Activated T-cell treated with anti-CD3 and anti-CD28 coated beads, Interleukin-2, amount 50 U/mL, for 48 hours (primary cell): ENCODE measurements around the gene CAMK1.

Source experiments
- DNase-seq, 2 experiments: peaks; one replicate each; pipeline ENCODE4 v3.0.0-alpha.2; 2020

The CAMK1 gene

GRCh38 chr3:9769426-9770275 lies at the start of gene CAMK1:
TSS of gene CAMK1 (minus strand) at chr3:9769947. CDS start at chr3:9767749, 2,198 bp downstream.
- peak; percentile 76 to 84 for DNase-seq

DNA sequence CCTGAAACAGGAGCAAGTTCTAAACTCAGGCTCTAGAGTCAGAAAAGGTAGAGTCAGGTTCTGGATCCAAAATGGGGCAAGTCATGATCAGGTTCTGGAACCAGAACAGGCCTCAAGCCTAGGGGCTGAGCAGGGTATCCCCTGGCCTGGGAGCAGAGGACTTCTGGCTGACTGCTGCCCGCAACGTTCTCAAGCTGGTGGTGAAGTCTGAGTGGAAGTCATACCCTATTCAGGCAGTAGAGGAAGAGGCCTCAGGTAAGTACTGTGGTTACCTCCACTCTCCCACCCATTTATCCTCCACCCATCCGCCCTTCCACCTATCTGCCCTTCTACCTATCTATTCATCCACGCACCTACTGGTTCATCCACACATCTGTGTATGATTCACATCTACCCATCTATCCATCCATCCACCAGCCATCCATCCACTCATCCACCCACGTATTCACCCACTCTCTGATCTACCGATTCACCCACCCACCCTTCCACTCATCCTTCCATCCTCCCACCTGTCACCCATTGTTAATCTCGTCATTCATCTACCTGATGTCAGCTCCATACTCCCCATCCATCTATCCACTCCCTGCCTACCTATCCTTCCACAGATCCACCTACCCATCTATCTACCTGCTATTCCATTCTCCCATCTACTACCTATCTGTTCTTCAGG lies 49.1 kb upstream of the CAMK1 start:
- no peak for DNase-seq

GRCh38 chr3:9817436-9817835 lies 47.7 kb upstream of the CAMK1 start:
- no peak for DNase-seq

GRCh38 chr3:9815986-9816385 lies 46.2 kb upstream of the CAMK1 start:
- no peak for DNase-seq

- DNase-seq, result no peak
Observed at GRCh38 chr3:9812870-9813483, 43.2 kb upstream of the CAMK1 start.

DNA sequence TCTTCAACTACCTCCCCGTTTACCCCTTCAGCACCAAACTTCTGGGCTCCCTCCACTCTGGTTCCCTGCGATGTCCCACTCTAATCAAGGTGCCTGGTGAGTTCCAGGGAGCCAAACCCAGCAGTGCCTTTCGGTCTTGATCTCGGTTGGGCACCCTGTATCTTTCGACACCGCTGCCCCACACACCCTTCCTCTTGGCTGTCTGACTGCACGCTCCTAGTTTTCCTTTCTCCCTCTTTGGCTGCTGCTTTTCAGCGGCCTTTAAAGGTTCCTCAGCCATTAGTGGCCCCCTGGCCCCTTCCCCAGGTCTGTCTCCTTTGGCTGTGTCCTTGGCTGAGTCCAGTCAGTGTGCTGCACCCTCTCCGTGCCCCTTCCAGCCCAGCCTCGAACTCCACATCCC lies 41.1 kb upstream of the CAMK1 start:
- DNase-seq, result no peak

DNA sequence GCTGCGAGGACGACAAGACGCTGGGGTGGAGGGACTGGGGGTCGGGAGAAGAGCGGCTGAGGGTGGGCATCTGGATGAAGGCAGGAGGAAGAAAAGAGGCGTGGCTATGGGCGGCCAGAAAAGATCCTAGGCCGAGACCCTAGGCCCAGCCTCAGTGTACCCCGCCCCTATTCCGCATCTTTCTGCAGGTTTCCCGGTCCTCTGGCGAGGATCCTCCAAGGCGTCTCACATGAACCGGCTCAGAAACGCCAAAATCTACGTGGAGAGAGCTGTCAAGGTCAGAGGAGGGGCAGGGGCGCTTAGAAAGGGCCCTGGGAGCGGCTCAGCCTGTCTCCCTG lies 40.7 kb upstream of the CAMK1 start:
- DNase-seq, result no peak

DNA sequence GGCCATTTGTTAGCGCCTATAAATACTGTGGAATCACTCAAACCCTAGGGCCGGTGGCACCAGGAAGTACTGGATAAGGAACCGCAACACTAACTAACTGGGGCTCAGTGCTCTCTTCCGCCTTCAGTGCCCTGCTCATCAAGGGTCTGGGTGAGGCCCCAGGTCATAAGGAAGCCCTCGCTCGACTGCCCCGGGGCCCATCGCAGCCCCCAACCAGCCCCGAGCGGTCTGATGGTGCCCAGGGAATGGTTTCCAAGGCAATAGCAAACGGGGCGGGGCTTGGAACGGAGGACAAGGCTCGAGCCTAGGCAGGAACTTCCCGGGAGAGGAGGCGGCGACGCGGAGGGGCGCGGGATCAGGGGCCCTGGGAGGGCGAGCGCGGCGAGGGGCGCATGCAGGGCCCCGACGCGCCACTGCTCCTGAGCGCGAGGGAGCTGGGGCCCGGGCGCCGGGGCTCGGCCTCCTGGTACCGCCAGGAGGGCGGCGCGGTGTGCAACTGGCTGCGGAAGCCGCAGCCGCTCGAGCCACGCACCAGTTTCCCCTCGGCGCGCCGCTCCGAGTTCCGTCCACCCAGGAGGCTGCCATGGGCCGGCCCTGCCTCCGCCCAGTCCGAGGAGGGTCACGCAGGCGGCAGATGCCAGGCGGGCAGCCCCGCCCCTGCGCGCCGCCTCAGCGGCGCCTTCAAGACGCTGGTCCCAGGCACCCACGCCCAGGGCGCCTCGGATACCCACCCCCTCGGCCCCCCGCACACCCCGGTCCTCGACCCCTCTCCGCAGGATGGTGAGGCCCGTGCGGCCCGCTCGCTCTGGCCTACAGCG lies 40.1 kb upstream of the CAMK1 start, which contains the start of gene TTLL3:
Gene TTLL3, plus strand, starts transcription at position 648 of the 818 bp plus-strand sequence. CDS start 400 bp downstream, outside the sequence.
- peak; percentile 58 to 66 for DNase-seq

GRCh38 chr3:9809239-9809614 lies 39.5 kb upstream of the CAMK1 start:
- peak; percentile 43 to 48 for DNase-seq

GRCh38 chr3:9808345-9809037 lies 38.7 kb upstream of the CAMK1 start:
- peak; percentile 67 to 69 for DNase-seq

DNA sequence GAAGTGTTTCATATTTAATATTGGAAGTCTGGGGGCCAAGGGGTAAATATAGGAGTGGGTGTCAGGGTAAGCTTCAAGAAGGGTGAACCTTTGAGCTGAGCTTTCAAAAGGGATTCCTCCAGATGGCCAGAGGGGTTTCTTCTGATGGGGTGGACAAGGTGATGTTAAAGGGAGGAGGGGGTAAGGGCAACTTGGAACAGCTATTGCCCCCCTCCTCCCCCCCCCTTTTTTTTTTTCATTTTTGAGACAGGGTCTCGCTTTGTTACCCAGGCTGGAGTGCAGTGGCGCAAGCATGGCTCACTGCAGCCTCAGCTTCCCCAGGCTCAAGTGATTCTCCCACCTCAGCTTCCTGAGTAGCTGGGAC lies 38.2 kb upstream of the CAMK1 start:
- DNase-seq, result no peak

DNA sequence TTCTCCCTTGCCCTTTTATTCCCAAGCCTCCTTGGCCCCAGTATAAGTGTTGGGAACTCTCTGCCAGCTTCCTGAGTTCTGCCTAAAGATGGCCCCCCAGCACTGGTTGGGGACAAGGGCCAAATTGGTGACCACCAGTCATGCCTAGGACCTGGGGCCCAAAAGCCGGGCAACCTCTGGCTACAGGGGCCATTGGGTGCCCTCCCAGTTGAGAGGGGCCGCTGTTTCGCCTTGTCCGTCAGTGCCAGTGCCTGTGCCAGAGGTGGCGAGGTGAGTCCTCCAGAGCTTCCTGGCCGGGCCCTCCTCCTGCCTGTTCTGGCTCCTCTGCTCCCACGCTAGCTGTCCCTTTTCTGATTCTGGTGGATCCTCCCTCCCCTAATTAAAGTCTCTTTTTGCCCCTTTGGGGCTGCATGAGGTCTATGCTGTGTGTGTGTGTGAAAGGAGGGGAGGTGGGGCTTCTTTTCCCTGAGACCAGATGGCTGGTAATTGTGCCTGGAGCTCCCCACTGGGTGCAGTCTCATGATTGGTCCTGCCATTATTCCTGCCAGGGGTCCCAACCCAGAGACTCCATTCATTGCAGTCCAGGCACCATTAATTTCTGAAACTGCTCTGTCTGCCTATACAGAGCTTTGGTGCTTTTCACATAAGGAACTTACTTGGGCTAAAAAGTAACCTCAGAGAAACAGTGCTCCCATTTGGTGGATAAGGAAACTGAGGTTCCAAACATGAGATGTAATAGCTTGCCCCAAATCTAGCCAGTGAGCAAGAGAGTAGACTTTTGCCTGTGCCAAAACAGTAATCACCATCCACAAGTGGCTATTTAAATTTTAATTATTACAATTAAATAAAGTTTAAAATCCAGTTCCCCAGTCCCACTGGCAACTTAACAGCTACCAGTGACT lies 37.2 kb upstream of the CAMK1 start:
- no peak for DNase-seq

GRCh38 chr3:9806137-9806536 lies 36.4 kb upstream of the CAMK1 start:
- DNase-seq, result no peak

DNA sequence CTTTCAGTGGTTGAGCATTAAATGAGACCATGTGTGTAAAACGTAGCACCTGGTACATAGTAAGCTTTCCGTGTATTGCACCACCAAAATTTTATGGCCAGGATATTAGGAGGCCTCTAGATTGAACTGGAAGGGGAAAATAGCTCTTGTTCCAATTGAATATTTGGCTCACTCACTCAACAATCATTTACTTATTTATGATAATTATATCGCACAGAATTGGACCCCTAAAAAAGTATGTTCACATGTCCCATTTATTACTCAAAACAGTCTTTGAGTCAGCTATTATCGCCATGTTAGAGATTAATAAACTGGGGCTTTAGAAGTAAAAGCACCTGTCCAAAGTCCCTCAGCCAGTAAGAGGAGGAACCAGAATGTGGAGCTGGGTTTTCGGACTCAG lies 35.2 kb upstream of the CAMK1 start:
- no peak for DNase-seq

DNA sequence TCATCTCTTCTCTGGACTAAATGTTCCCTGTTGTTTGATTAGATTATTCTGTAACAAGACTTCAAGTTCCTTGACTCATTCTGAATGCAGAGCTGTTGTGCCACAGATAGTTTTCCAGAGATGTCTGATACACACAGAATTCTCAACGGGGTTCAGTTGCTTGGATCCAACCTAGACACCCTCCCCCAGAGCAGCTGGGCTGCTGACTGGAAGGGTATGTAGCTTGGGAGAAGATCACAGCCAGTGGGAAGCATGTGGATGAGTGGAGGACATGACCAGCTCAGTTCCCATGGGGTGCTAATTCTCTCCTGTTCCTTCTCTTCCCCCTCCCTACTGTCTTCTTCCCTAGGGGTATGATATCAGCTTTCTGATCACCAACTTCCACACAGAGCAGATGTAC lies 33.7 kb upstream of the CAMK1 start:
- no peak for DNase-seq

DNA sequence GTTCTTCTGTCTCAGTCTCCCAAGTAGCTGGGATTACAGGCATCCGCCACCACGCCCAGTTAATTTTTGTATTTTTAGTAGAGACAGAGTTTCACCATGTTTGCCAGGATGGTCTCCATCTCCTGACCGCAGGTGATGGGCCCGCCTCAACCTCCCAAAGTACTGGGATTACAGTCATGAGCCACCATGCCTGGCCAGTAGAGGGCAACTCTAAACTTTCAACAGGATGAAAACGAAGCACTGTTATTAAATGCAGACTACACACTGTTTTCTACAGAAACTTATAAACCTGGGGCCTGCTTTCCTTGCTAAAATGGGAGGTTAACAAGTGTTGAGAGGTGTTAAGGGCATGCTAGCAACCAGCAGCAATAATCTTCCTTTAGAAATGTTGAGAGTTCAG lies 30.8 kb upstream of the CAMK1 start:
- no peak for DNase-seq

DNA sequence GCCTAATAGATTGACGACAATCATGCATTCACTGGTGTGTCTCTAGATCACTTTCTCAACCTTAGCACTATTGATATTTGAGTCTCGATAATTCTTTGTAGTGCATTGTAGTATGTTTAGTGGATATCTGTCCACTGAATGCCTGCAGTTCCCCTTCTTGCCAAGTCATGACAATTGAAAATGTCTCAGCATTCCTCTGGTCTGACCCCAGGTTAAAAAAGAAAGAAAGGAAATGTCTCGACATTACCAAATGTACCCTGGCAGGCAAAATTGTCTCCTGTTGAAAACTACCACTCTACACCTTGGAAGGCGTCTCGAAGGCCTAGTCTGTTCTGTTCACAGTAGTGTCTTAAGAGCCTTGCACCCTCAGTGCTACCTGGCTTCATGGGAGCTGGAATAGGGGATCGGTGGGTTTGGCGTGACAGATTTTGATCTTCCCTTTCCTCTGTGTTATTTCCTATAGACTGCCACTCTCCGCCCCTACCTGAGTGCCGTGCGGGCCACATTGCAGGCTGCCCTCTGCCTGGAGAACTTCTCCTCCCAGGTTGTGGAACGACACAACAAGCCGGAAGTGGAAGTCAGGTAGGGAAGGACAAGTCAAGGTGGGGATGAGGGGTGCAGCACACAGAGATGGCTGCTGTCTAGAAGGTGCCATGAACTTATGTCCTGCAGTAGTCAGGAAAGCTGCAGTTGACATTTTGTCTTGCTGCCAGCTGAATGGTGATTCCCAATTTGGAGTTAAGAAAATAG lies 27.6 kb upstream of the CAMK1 start:
- DNase-seq, result no peak

DNA sequence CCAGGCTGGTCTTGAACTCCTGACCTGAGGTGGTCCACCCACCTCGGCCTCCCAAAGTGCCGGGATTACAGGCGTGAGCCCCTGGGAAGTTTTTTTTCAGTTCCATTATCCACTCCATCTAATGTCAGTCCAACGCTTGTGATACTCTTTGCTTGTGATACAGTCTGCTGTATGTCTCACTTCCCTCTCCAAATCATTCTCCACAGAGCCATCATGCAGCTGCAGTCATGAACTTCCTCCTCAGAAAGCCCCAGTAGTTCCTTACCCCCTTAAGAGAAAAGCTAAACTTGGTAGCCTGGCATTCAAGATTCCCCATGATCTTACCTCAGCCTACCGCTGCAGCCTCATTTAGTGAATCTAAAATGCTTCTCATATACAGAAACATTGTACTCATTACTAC lies 25.5 kb upstream of the CAMK1 start:
- no peak for DNase-seq

GRCh38 chr3:9794400-9794799 lies 24.7 kb upstream of the CAMK1 start:
- DNase-seq, result no peak

DNA sequence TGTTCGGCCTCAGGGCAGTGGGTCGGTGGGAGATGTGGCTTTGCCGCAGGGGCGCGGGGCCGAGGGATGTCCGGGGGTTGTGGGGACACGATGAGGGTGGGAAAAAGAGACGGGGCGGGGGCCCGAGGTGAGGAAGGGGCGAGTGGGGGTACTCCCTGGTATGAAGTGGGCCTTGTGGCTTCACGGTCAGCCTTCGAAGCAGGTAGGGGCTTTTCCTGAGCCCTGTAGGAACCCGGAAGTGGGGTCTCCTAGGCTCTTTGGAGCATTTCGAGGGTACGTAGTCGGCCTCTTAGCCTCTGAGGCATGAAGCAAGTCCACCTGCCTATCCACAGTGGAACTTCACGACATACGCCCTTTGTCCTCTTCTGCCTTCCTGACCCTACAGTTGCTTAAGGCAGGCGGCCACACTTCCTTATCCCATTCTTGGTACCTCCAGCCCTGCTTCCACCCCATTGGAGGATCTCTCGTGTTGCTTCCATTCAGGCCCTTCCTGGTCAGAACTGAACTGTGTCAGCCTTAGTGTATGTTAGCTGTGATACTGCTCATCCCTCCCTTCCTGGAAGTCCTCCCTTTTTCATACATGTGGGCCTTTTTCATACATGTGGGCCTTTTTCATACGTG lies 23.5 kb upstream of the CAMK1 start:
- peak; percentile 60 to 62 for DNase-seq
